Right lobe of liver (tissue), 4 donors: ENCODE measurements around the gene PTPN3.

ENCODE experiments used
- POLR2A ChIP-seq: fragments of 450-650 bp; IDR thresholded peaks from one replicate; pipeline ENCODE4 v1.6.1; 2017; ENCODE audit warnings: antibody characterized with exemption, mild to moderate bottlenecking
- TF ChIP-seq, protein P1 (sequence below), 4 donors: fragments of 200-600 bp in 3 of 4; fragments of 450-650 bp in 1 of 4; IDR thresholded peaks; one replicate each; pipeline versions ENCODE4 v1.5.1 to v1.8.0; 2016 to 2022; ENCODE audit warnings: antibody characterized with exemption in 4 of 4, mild to moderate bottlenecking in 2 of 4
- donor health status: DM: no; HTN: no; CAD: no.
- donor health status: DM: no; HTN: no; CAD: no.
- donor health status: DM: no; HTN: yes; CAD: no.

DNA sequence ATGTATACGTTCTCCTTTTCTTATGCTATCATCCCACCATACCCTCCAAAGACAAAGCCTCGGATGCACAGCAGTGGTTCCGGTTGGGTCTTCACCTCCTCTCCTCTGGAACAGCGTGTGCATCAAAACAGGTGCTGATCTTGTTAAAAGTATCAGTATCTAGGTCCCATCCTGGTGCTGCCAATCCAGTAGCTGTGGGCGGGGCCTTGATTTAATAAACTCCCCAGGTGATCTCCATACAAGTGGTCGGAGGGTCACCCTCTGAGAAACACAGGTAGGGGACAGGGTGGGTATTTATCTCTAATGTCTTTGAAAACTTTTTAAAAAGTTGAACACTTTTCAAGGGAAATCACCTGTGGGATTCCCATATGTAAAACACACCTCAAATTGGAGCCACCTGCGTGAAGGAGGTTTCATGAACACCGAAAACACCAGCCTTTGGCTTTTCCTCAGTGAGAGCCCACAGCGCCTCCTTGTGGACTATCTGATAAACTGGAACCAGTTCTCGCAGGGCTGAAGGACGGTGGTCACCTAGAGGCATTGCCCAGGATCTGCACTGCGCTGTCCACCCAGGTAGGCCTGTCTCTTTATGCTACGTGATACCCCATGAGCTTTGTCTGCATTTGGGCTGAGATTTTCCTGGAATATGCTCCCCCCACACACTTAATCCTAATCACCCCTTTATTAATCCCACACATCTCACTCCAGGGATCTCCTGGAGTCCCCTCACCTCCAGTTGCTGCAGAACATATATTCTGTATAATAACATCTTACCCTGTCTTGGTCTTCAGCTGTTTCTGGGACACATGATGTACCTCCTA lies 96.7 kb downstream of the PTPN3 start:
- TF ChIP-seq, protein P1, sequence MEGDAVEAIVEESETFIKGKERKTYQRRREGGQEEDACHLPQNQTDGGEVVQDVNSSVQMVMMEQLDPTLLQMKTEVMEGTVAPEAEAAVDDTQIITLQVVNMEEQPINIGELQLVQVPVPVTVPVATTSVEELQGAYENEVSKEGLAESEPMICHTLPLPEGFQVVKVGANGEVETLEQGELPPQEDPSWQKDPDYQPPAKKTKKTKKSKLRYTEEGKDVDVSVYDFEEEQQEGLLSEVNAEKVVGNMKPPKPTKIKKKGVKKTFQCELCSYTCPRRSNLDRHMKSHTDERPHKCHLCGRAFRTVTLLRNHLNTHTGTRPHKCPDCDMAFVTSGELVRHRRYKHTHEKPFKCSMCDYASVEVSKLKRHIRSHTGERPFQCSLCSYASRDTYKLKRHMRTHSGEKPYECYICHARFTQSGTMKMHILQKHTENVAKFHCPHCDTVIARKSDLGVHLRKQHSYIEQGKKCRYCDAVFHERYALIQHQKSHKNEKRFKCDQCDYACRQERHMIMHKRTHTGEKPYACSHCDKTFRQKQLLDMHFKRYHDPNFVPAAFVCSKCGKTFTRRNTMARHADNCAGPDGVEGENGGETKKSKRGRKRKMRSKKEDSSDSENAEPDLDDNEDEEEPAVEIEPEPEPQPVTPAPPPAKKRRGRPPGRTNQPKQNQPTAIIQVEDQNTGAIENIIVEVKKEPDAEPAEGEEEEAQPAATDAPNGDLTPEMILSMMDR (IDR thresholded peaks at IDR 0.05): peak; percentile 31 to 64 (median 50)
- no peak for TF ChIP-seq POLR2A
